H7 (cell line): ENCODE data around the gene SNCAIP. TPM values are rescaled to one million over a fixed set of nuclear protein-coding genes. Genes with fewer than 3 reads are reported as not detected.

ENCODE experiments used
- DNase-seq: peaks from one replicate; pipeline ENCODE4 v3.0.0; 2012
- H3K27me3 ChIP-seq: 2 replicates; pipeline ENCODE4 v1.6.0; 2011; ENCODE audit warnings: mild to moderate bottlenecking, low read length; ENCODE audit not compliant: control insufficient read depth, insufficient read depth
- H3K36me3 ChIP-seq: replicated peaks from 2 replicates; pipeline ENCODE4 v1.5.1; 2011; ENCODE audit warnings: low read length; ENCODE audit not compliant: control insufficient read depth, insufficient read depth
- H3K4me3 ChIP-seq: 2 replicates; pipeline ENCODE4 v1.5.1; 2011; ENCODE audit warnings: low read depth, mild to moderate bottlenecking, control low read depth, low read length, moderate library complexity; ENCODE audit not compliant: insufficient read depth
- total RNA-seq: library from RNA; depleted of rRNA; stranded (reverse); fragments of >200 nt; shearing (Covaris generic); gene quantifications from 2 replicates; pipeline ENCODE4 v1.2.3, GENCODE V29; 2014

SNCAIP gene
- total RNA-seq, 1 experiment from 2014 or later: 4.2 TPM

DNA sequence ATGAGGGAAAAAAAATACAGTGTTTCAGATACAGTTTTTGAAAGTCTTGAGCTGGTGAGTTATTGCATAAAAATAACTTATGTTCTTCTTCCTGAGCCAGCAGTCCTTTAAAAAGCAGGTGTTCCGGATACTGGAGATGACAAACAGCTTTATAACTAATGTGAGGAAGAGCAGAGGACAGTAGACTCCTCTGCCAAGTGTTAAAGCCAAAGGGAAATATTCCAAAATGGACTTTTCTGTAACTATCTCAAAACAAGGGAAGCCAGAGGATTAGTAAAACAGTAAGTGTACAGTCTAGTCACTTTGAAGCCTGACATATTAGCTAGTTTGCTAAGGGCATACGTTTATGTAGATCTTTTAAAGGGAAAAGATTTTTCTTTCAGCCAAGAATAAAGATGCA is 11.0 kb upstream of the SNCAIP start:
- Histone ChIP-seq H3K27me3 (no peaks in the 10 kb centered on the region), H3K4me3 (no peak overlapping the region)
- DNase-seq: no peak

GRCh38 chr5:122304471-122305215 is 7.4 kb upstream of the SNCAIP start:
- Histone ChIP-seq H3K27me3 (no peaks in the 10 kb centered on the region), H3K4me3 (no peak overlapping the region), H3K36me3 (no peaks in the 10 kb centered on the region)
- no peak for DNase-seq

More for the DNA sequence above, 11.0 kb upstream of the SNCAIP start:
- no peaks in the 10 kb centered on the region for H3K36me3 ChIP-seq

DNA sequence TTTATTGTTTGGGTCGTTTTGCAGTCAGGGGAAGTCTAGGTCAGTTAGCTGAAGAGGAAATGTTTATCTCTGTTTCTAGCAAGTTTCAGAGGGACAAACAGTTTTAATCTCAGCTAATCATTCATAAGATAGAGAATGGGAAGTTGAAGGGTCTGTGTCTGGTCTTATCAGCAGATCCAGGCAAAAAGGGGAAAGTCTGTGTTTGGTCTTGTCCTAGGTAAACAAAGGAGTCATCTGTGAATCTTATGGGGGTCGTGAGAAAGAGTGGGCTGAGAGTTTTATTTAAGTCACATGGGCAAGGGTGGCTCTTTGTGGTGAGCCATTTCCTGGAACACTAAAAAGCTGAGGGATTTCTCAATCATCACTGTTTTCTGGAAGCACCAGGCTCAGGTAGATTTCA is 5.6 kb upstream of the SNCAIP start:
- no peak overlapping the region for H3K4me3 ChIP-seq
- H3K27me3 ChIP-seq: peaks cover 11% of the 10 kb centered on the region
- H3K36me3 ChIP-seq: no peaks in the 10 kb centered on the region
- DNase-seq: no peak

- Histone ChIP-seq H3K27me3 (peaks cover 34% of the 10 kb centered on the region), H3K4me3 (peak overlapping the region; percentile 63; the same call in 1 of the 2 replicates), H3K36me3 (no peaks in the 10 kb centered on the region)
- no peak for DNase-seq
Observed at GRCh38 chr5:122310889-122311288, 1.1 kb upstream of the SNCAIP start.

DNA sequence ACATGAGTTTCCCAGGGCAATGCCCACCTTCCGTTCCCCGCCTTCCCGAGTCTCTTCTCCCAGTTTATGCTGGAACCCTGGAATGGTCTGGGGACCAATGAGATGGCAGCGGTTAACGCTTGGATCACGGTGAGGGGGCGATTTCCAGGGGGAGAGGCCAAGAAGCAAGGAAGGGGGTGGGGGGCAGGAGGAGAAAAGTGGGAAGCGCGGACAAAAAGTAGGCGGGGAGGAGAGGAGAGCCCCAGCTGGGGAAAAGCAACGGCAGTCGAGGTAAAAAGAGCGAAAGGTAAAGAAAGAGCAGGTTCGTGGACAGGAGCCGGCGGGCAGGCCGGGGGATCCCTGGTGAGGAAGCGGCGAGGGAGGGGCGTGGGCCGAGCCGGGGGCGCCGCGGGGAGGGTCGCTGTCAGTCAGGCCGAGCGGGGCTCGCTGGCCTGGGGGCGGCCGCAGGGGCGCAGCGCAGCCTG is 508 bp upstream of the SNCAIP start:
- H3K27me3 ChIP-seq: peaks cover 34% of the 10 kb centered on the region
- DNase-seq: no peak

GRCh38 chr5:122312591-122313406 is 762 bp downstream of the SNCAIP start:
- peak; percentile 5 for DNase-seq
- H3K4me3 ChIP-seq: peak overlapping the region; percentile 66
- H3K36me3 ChIP-seq: no peaks in the 10 kb centered on the region
- H3K27me3 ChIP-seq: peaks cover 34% of the 10 kb centered on the region

More for the DNA sequence above, 508 bp upstream of the SNCAIP start:
- Histone ChIP-seq H3K4me3 (peak overlapping the region; percentile 63), H3K36me3 (no peaks in the 10 kb centered on the region)

DNA sequence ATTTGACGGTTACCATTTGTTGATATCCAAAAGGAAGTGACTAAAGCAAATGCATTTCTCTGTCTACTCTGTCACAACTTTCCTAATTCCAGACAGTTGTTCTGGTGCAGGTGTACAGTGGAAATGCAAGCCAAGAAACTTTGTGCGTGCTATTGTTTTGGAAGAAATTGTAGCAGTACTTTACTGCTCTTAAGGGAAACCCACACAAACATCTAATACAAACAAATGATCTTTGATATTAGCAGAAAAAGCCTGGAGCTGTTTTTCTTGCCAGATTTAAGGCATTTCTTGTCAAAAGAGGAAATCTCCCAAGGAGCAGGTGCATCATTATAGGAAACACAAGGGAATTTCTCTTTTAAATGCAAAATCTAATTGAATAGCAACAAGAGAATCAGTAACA is 2.0 kb downstream of the SNCAIP start:
- no peak for DNase-seq
- no peaks in the 10 kb centered on the region for H3K36me3 ChIP-seq
- H3K27me3 ChIP-seq: peaks cover 34% of the 10 kb centered on the region
- H3K4me3 ChIP-seq: no peak overlapping the region

DNA sequence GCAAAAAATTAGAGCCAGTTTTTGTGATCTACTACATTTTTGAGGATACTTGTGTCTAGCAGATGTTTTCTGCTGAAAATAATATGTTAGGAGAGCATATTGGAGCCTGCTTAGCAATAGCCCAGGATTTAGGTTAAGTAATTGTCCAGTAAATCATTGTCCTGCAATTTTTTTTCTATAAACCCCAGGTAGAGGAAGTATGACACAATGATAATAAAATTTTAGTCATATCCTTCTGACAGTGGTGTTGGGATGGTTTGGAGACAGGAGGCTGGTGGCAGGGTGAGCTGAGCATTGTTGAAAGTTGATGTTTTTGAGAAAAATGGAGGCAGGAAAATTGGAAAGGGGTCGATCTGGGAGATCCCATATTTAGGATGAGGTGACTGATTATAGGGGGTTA is 3.5 kb downstream of the SNCAIP start:
- H3K4me3 ChIP-seq: no peak overlapping the region
- H3K27me3 ChIP-seq: peaks cover 32% of the 10 kb centered on the region
- DNase-seq: no peak
- no peaks in the 10 kb centered on the region for H3K36me3 ChIP-seq

- Histone ChIP-seq H3K36me3 (no peaks in the 10 kb centered on the region), H3K27me3 (peaks cover 21% of the 10 kb centered on the region), H3K4me3 (no peak overlapping the region)
- no peak for DNase-seq
Observed at GRCh38 chr5:122316656-122317055, 4.6 kb downstream of the SNCAIP start.

- no peaks in the 10 kb centered on the region for H3K27me3 ChIP-seq
- no peak for DNase-seq
- H3K36me3 ChIP-seq: no peaks in the 10 kb centered on the region
- H3K4me3 ChIP-seq: no peak overlapping the region
Observed at GRCh38 chr5:122319897-122320296, 7.9 kb downstream of the SNCAIP start.

- no peak overlapping the region for H3K4me3 ChIP-seq
- H3K36me3 ChIP-seq: no peaks in the 10 kb centered on the region
- no peak for DNase-seq
- no peaks in the 10 kb centered on the region for H3K27me3 ChIP-seq
Observed at GRCh38 chr5:122321921-122322320, 9.9 kb downstream of the SNCAIP start.

GRCh38 chr5:122322801-122323548 is 10.9 kb downstream of the SNCAIP start:
- Histone ChIP-seq H3K36me3 (no peaks in the 10 kb centered on the region), H3K27me3 (no peaks in the 10 kb centered on the region), H3K4me3 (no peak overlapping the region)
- no peak for DNase-seq

- no peak for DNase-seq
- no peak overlapping the region for H3K4me3 ChIP-seq
- no peaks in the 10 kb centered on the region for H3K36me3 ChIP-seq
- no peaks in the 10 kb centered on the region for H3K27me3 ChIP-seq
Observed at GRCh38 chr5:122323738-122324137, 11.7 kb downstream of the SNCAIP start.

DNA sequence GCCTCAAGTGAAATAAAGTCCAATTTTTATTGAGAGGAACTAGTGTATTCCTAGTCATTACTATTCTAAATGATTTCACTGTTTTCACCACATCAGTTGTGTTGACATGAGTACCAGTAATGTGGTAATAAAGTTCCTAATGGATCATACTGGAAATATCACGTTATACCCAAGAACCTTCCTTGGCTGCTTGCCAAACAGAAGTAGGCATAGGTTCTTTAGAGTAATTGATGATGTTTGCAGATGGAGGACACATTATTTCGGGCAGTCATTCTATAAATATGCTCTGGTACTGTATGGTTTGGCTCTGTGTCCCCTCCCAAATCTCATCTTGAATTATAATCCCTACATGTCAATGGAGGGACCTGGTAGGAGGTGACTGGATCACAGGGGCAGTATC is 15.1 kb downstream of the SNCAIP start:
- no peaks in the 10 kb centered on the region for H3K27me3 ChIP-seq
- H3K4me3 ChIP-seq: no peak overlapping the region
- DNase-seq: no peak
- no peaks in the 10 kb centered on the region for H3K36me3 ChIP-seq
